ENCODE measurements around the gene SLC30A3. TPM values are rescaled to one million over a fixed set of nuclear protein-coding genes. Genes with fewer than 3 reads are reported as not detected.

SLC30A3 gene
- total and polyA plus RNA-seq, 10 of the 15 experiments (the other 5 are each of a cell fraction or from before 2014, with no cell fraction given) = 0.23 TPM; not detected in 9

- no peak for TF ChIP-seq ESRRA (IDR thresholded peaks at IDR 0.05; ENCODE audit: low read length)
- no peak for TF ChIP-seq SMAD1 (IDR thresholded peaks at IDR 0.05; ENCODE audit: low read depth, partially characterized antibody)
- TF ChIP-seq PML (IDR thresholded peaks at IDR 0.05; ENCODE audit: low read length) = no peak
- TF ChIP-seq MEF2B (IDR thresholded peaks at IDR 0.05; ENCODE audit: partially characterized antibody, poor library complexity, severe bottlenecking) = no peak
- no peak for TF ChIP-seq ZBED1 (IDR thresholded peaks at IDR 0.05; ENCODE audit: borderline replicate concordance)
- TF ChIP-seq HSF1 (IDR thresholded peaks at IDR 0.05; ENCODE audit: low read depth, low read length) = no peak
- no peak for TF ChIP-seq DPF2 (IDR thresholded peaks at IDR 0.05)
- TF ChIP-seq MYB (IDR thresholded peaks at IDR 0.05; ENCODE audit: borderline replicate concordance, low read depth, low read length) = no peak
Observed at GRCh38 chr2:27288610-27289009, 25.8 kb upstream of the SLC30A3 start (continued).

- H2AFZ ChIP-seq (ENCODE audit: control insufficient read depth, low read depth, low read length) = no peak overlapping the region
- H3K9me3 ChIP-seq (replicated peaks; ENCODE audit: control insufficient read depth, insufficient read depth, low read length) = no peaks in the 10 kb centered on the region
- peaks cover 0 to 6% of the 10 kb centered on the region in 2 experiments; a peak in 3 of 4 replicates for H3K27me3 ChIP-seq (replicated peaks in 1 of 2; ENCODE audit: control insufficient read depth in 2 of 2, insufficient read depth in 2 of 2, low read length in 1 of 2)
- ChIA-PET CTCF (interaction anchor here (0.6 to 4.8 kb wide), 3 partner anchors 17 to 704 kb away, joined by 3 to 27 read pairs (median 6); no protein-coding TSS in a partner anchor), SMC1A (ENCODE audit: uncharacterized antibody, unreplicated experiment) (no interaction called here), POLR2A (no interaction called here), RAD21 (ENCODE audit: unreplicated experiment) (no interaction called here)
- WGBS (ENCODE audit: insufficient coverage, insufficient replicate concordance, low lambda C conversion rate, missing lambda C conversion rate) = 2% methylated on average over 6 of the region's 6 CpGs
- H3K4me2 ChIP-seq (ENCODE audit: control insufficient read depth, insufficient read depth) = no peak overlapping the region
- in situ Hi-C loops (cut with MboI) = no loop called here
- ATAC-seq = no peak
- no peaks in the 10 kb centered on the region for H3K36me3 ChIP-seq (ENCODE audit: control insufficient read depth in 2 of 2, insufficient read depth in 2 of 2, low read length in 1 of 2)
- DNase-seq (ENCODE audit: low read depth, low spot score) = no peak
- no peak overlapping the region for H3K27ac ChIP-seq (ENCODE audit: control insufficient read depth, insufficient read depth)
- no peaks in the 10 kb centered on the region for H3K4me1 ChIP-seq (ENCODE audit: control insufficient read depth, insufficient read depth, low read length)
- H3K9ac ChIP-seq (ENCODE audit: control insufficient read depth, insufficient read depth, low read length) = no peak overlapping the region
- H3K4me3 ChIP-seq = no peak overlapping the region
- intact Hi-C loops (cut with micrococcal nuclease; ENCODE audit: unreplicated experiment) = loop anchor here (10.0 kb wide), 1 partner anchor 111 kb away; no protein-coding TSS in a partner anchor
- no peak for FAIRE-seq
- no TSS peak for BruUV-seq (replicated peaks)
- no peak for TF ChIP-seq NFIC (IDR thresholded peaks at IDR 0.05; ENCODE audit: low read depth, low read length)
- TF ChIP-seq WRNIP1 (IDR thresholded peaks at IDR 0.05; ENCODE audit: borderline replicate concordance, low read depth, low read length) = no peak
- no peak for TF ChIP-seq STAT1 (conservative IDR thresholded peaks at IDR 0.05)
- no peak for TF ChIP-seq CTCF (IDR thresholded peaks at IDR 0.05 in 2 of 3, conservative IDR thresholded peaks at IDR 0.05 in 1 of 3; ENCODE audit: control insufficient read depth in 2 of 3, extremely low read depth in 1 of 3, insufficient read depth in 1 of 3, low read depth in 3 of 3, low read length in 3 of 3)
- no peak for TF ChIP-seq ETV6 (conservative IDR thresholded peaks at IDR 0.05 in 1 of 2, IDR thresholded peaks at IDR 0.05 in 1 of 2; ENCODE audit: borderline replicate concordance in 1 of 2, low read depth in 1 of 2)
- TF ChIP-seq FOXK2 (IDR thresholded peaks at IDR 0.05) = no peak
- no peak for TF ChIP-seq MTA2 (IDR thresholded peaks at IDR 0.05; ENCODE audit: low read depth)
- TF ChIP-seq HDAC6 (IDR thresholded peaks at IDR 0.05; ENCODE audit: unreplicated experiment) = no peak
- no peak for TF ChIP-seq RBBP5 (conservative IDR thresholded peaks at IDR 0.05)
- no peak for TF ChIP-seq STAT3 (IDR thresholded peaks at IDR 0.05; ENCODE audit: low read depth, low read length)
- H4K20me1 ChIP-seq (ENCODE audit: control insufficient read depth, insufficient read depth) = no peaks in the 10 kb centered on the region
- no peaks in the 10 kb centered on the region for H3K79me2 ChIP-seq (ENCODE audit: control insufficient read depth, insufficient read depth, low read length)
Observed at GRCh38 chr2:27285481-27285880, 22.6 kb upstream of the SLC30A3 start.

Measured in GM12878 (cell line).